K562 (cell line): ENCODE measurements around the gene CLNK. TPM values are rescaled to one million over a fixed set of nuclear protein-coding genes. Genes with fewer than 3 reads are reported as not detected.

ENCODE experiments used
- ATAC-seq: fragments of 200-7000 bp; cut with Tn5 transposase; 3 replicates; pipeline ENCODE4 v1.9.1; 2020; ENCODE audit warnings: moderate library complexity
- BruUV-seq: library from RNA; stranded (reverse); fragments of 400-500 nt; replicated peaks from 2 replicates; lab custom pipeline; 2021; lab: Mats Ljungman, UMichigan
- CTCF ChIA-PET: fragments of 300-600 bp; formaldehyde crosslinking; extraction: SDS; loops from one replicate; lab custom pipeline; 2021; ENCODE audit warnings: low intra/inter-chr PET ratio; lab: Yijun Ruan, JAX
- POLR2A ChIA-PET: fragments of 300-600, 350-650 bp; sonication (Branson Sonifier 250); formaldehyde crosslinking; extraction: SDS; loops from one replicate; lab custom pipeline; 2021; ENCODE audit warnings: antibody characterized with exemption, inconsistent platforms; lab: Yijun Ruan, JAX
- DNase-seq, 4 experiments: peaks; one replicate each; pipeline versions ENCODE4 v3.0.0 to v3.0.0-alpha.2; 2011 to 2018; ENCODE audit warnings: low spot score in 3 of 4, mixed read lengths in 3 of 4; ENCODE audit errors: extremely low read depth in 1 of 4
- FAIRE-seq: peaks from 2 replicates; lab custom pipeline; 2011; peaks lifted over from hg19 to GRCh38; lab: Jason Lieb, UNC
- H2AFZ ChIP-seq: 2 replicates; pipeline ENCODE4 v1.6.0; 2011; ENCODE audit warnings: low read depth, low read length, control low read depth, inconsistent platforms
- H3K27ac ChIP-seq: fragments of 200-600 bp; 3 replicates; pipeline ENCODE4 v1.8.0; 2011; ENCODE audit warnings: low read depth, mild to moderate bottlenecking, control low read depth, inconsistent platforms, low read length, moderate library complexity, mixed read lengths; ENCODE audit errors: extremely low read depth
- H3K27me3 ChIP-seq, 2 experiments: fragments of 300-600 bp in 1 of 2; 2 replicates in 1 of 2; 3 replicates in 1 of 2; pipeline versions ENCODE4 v1.6.0 to v1.8.0; 2011; ENCODE audit warnings: inconsistent platforms in 2 of 2, low read length in 2 of 2, mild to moderate bottlenecking in 1 of 2, mixed read lengths in 1 of 2, moderate library complexity in 1 of 2; ENCODE audit not compliant: control insufficient read depth in 2 of 2, insufficient read depth in 2 of 2
- H3K36me3 ChIP-seq: fragments of 300-600 bp; 3 replicates; pipeline ENCODE4 v1.8.0; 2011; ENCODE audit warnings: mild to moderate bottlenecking, low read length, inconsistent platforms; ENCODE audit not compliant: control insufficient read depth, insufficient read depth
- H3K4me1 ChIP-seq, 2 experiments: fragments of 200-600 bp in 1 of 2; replicated peaks in 1 of 2; 2 replicates in 1 of 2; 3 replicates in 1 of 2; pipeline versions ENCODE4 v1.5.1 to v1.8.0; 2011; ENCODE audit warnings: inconsistent platforms in 2 of 2, low read length in 2 of 2, mild to moderate bottlenecking in 1 of 2, mixed read lengths in 1 of 2, moderate library complexity in 1 of 2; ENCODE audit not compliant: control insufficient read depth in 2 of 2, insufficient read depth in 2 of 2
- H3K4me2 ChIP-seq: 2 replicates; pipeline ENCODE4 v1.6.1; 2011; ENCODE audit warnings: low read length, control low read depth, inconsistent platforms, mixed read lengths; ENCODE audit not compliant: insufficient read depth
- H3K4me3 ChIP-seq: fragments of 200-600 bp; sonication (generic), shearing (Covaris generic); 2 replicates; pipeline ENCODE4 v1.5.1; 2016; ENCODE audit warnings: control low read depth, inconsistent platforms
- H3K79me2 ChIP-seq: fragments of 200-600 bp; 3 replicates; pipeline ENCODE4 v1.8.0; 2011; ENCODE audit warnings: low read length, inconsistent platforms; ENCODE audit not compliant: control insufficient read depth, insufficient read depth
- H3K9ac ChIP-seq, 2 experiments: 2 replicates each; pipeline versions ENCODE4 v1.6.0 to v1.6.1; 2011; ENCODE audit warnings: low read depth in 2 of 2, low read length in 2 of 2, control low read depth in 1 of 2, inconsistent platforms in 1 of 2, mild to moderate bottlenecking in 1 of 2, mixed read lengths in 1 of 2; ENCODE audit not compliant: insufficient read depth in 1 of 2
- H3K9me1 ChIP-seq: one replicate; pipeline ENCODE4 v1.6.0; 2011; ENCODE audit warnings: inconsistent platforms, mild to moderate bottlenecking, low read length, moderate library complexity; ENCODE audit not compliant: control insufficient read depth, insufficient read depth
- H3K9me3 ChIP-seq: replicated peaks from 2 replicates; pipeline ENCODE4 v1.5.1; 2011; ENCODE audit warnings: low read depth, low read length, inconsistent platforms; ENCODE audit not compliant: control insufficient read depth, insufficient read depth
- H4K20me1 ChIP-seq: replicated peaks from 2 replicates; pipeline ENCODE4 v1.6.1; 2011; ENCODE audit warnings: low read length, inconsistent platforms, mixed read lengths; ENCODE audit not compliant: control insufficient read depth, insufficient read depth
- CBX1 ChIP-seq: sonication (generic); IDR thresholded peaks from 2 replicates; pipeline ENCODE4 v1.6.1; 2016; ENCODE audit warnings: antibody characterized with exemption, low read depth, mild to moderate bottlenecking
- HNRNPL ChIP-seq: fragments of 200-400 bp; formaldehyde crosslinking; IDR thresholded peaks from 2 replicates; pipeline ENCODE4 v1.6.1; 2017; ENCODE audit warnings: low read depth, mild to moderate bottlenecking, low read length
- JUND ChIP-seq, 2 experiments: IDR thresholded peaks; 2 replicates in 1 of 2; 3 replicates in 1 of 2; pipeline ENCODE4 v1.6.1; 2011; ENCODE audit warnings: borderline replicate concordance in 2 of 2, low read depth in 2 of 2, low read length in 2 of 2, improper control_type of control experiment in 1 of 2, missing biosample characterization in 1 of 2, missing genetic modification characterization in 1 of 2, missing genetic modification reagents in 1 of 2
- NR2C2 ChIP-seq, 2 experiments: fragments of 200-800 bp in 1 of 2; sonication (Bioruptor generic) in 1 of 2; sonication (generic) in 1 of 2; formaldehyde crosslinking in 1 of 2; IDR thresholded peaks; 2 replicates each; pipeline versions ENCODE4 v1.6.1 to v1.8.0; 2016 to 2022; ENCODE audit warnings: mild to moderate bottlenecking in 1 of 2, missing compliant biosample characterization in 1 of 2, missing genetic modification characterization in 1 of 2, missing genetic modification reagents in 1 of 2
- NR2F6 ChIP-seq: fragments of 450-650 bp; formaldehyde crosslinking; IDR thresholded peaks from 2 replicates; pipeline ENCODE4 v1.4.0; 2020; ENCODE audit warnings: mild to moderate bottlenecking
- POU5F1 ChIP-seq: fragments of 150-350 bp; IDR thresholded peaks from 2 replicates; pipeline ENCODE4 v1.6.1; 2014; ENCODE audit warnings: borderline replicate concordance, low read length, low read depth, mild to moderate bottlenecking; ENCODE audit not compliant: partially characterized antibody
- SLC30A9 ChIP-seq: fragments of 250-450 bp; sonication (Bioruptor Pico); IDR thresholded peaks from 2 replicates; pipeline ENCODE4 v1.8.0; 2022; ENCODE audit warnings: mild to moderate bottlenecking, moderate library complexity
- SNIP1 ChIP-seq: fragments of 450-650 bp; IDR thresholded peaks from 2 replicates; pipeline ENCODE4 v1.7.1; 2017; ENCODE audit warnings: low read depth, mild to moderate bottlenecking
- SP1 ChIP-seq: sonication (generic); formaldehyde crosslinking; IDR thresholded peaks from 2 replicates; pipeline ENCODE4 v1.8.1; 2022; ENCODE audit warnings: mild to moderate bottlenecking, missing genetic modification reagents
- SREBF2 ChIP-seq: sonication (generic); formaldehyde crosslinking; IDR thresholded peaks from 2 replicates; pipeline ENCODE4 v1.4.0; 2020; ENCODE audit warnings: mild to moderate bottlenecking, missing genetic modification reagents
- TAL1 ChIP-seq: fragments of 450-650 bp; IDR thresholded peaks from 2 replicates; pipeline ENCODE4 v1.6.1; 2016; ENCODE audit warnings: mild to moderate bottlenecking
- YBX1 ChIP-seq: fragments of 450-650 bp; IDR thresholded peaks from 2 replicates; pipeline ENCODE4 v1.7.1; 2016; ENCODE audit warnings: mild to moderate bottlenecking
- WGBS: fragments of 100-300 bp; shearing (Covaris generic); methylation state at CpG from one replicate; pipeline ENCODE4 v1.1.6; 2016; ENCODE audit warnings: low coverage, mixed read lengths; ENCODE audit not compliant: insufficient coverage; ENCODE audit errors: missing lambda C conversion rate; 5-methylcytosine and 5-hydroxymethylcytosine counted together
- in situ Hi-C: fragments of 300-500 bp; cut with MboI; formaldehyde crosslinking; loops from 4 replicates; pipeline ENCODE4 v1.15.0; 2018; ENCODE audit warnings: inconsistent platforms, mixed read lengths
- intact Hi-C: fragments of 100-400 bp; cut with micrococcal nuclease; formaldehyde crosslinking; loops from 2 replicates; pipeline ENCODE4 v1.14.2; 2022
- polyA plus RNA-seq, 8 experiments: library from polyadenylated mRNA; depleted of rRNA in 4 of 8; stranded (reverse) in 5 of 8; unstranded in 3 of 8; fragments of >200 nt; fragmentation: Nextera tagmentation in 2 of 8; fragmentation: Illumina TruSeq in 1 of 8; extraction: Ambion mirVana in 2 of 8; extraction: Trizol in 1 of 8; gene quantifications; 2 replicates each; pipeline versions ENCODE4 v1.2.1 to v1.2.3, GENCODE V29; 2011 to 2014; ENCODE audit warnings: inconsistent platforms in 1 of 8, missing spikeins in 1 of 8
- total RNA-seq, 7 experiments: library from RNA; depleted of rRNA in 6 of 7; stranded (reverse); fragments of >200 nt in 6 of 7; fragmentation: Illumina TruSeq in 2 of 7; extraction: Trizol in 2 of 7; gene quantifications; 2 replicates each; pipeline versions ENCODE4 v1.2.1 to v1.2.3, GENCODE V29; 2011 to 2021; ENCODE audit warnings: low replicate concordance in 1 of 7
- TF ChIP-seq, protein P1 (sequence below): sonication (generic); formaldehyde crosslinking; IDR thresholded peaks from 2 replicates; pipeline ENCODE4 v1.8.0; 2022; ENCODE audit warnings: mild to moderate bottlenecking, low read depth, missing genetic modification reagents
- TF ChIP-seq, protein P2 (sequence below): sonication (generic); formaldehyde crosslinking; IDR thresholded peaks from 2 replicates; pipeline ENCODE4 v1.8.1; 2022; ENCODE audit warnings: missing genetic modification reagents

CLNK gene
- total and polyA plus RNA-seq, 9 of the 15 experiments (the other 6 are each of a cell fraction or from before 2014, with no cell fraction given) = not detected

DNA sequence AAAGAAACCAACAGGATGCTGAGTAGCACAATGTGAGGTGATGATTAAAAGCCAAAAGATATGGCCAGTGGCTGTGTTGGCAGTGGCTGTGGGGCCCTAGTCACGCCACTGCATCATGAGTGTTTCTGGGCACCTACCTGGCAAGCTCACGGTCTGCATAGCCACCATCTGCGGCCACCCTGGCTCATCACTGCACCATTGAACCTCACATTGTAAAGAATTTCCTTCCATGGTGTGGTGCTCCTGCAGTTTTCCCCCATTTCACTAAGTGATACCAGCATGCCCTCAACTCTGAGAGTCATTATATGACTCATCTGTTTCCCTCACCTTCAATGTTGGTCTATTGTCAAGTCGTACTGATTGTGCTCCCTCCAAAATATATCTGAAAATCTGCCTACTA, 45.5 kb upstream of the CLNK start:
- in situ Hi-C loops (no loop called here), intact Hi-C loops (no loop called here)
- ATAC-seq = no peak
- Histone ChIP-seq H3K36me3 (no peaks in the 10 kb centered on the region), H2AFZ (no peak overlapping the region), H3K9me1 (no peaks in the 10 kb centered on the region), H3K4me3 (no peak overlapping the region), H3K4me1 (no peaks in the 10 kb centered on the region), H3K9me3 (no peaks in the 10 kb centered on the region), H3K27ac (no peak overlapping the region), H3K4me2 (no peak overlapping the region), H3K79me2 (no peaks in the 10 kb centered on the region), H4K20me1 (no peaks in the 10 kb centered on the region), H3K27me3 (peaks cover 0 to 3% of the 10 kb centered on the region in 2 experiments; a peak in 1 of 5 replicates), H3K9ac (no peak overlapping the region)
- FAIRE-seq = no peak
- no TSS peak for BruUV-seq
- CTCF ChIA-PET = no interaction called here
- no peak for TF ChIP-seq NR2C2 (CRISPR knock-in tag; IDR thresholded peaks at IDR 0.05)
- TF ChIP-seq NR2C2 (tag; IDR thresholded peaks at IDR 0.05) = no peak
- TF ChIP-seq SP1 (CRISPR knock-in tag) = no peak
- no peak for TF ChIP-seq NR2F6 (CRISPR knock-in tag)
- no peak for TF ChIP-seq JUND (IDR thresholded peaks at IDR 0.05; ENCODE audit: borderline replicate concordance, low read depth, low read length)
- no peak for TF ChIP-seq JUND (tag; IDR thresholded peaks at IDR 0.05; ENCODE audit: borderline replicate concordance, low read depth, low read length)
- no peak for TF ChIP-seq YBX1
- no peak for TF ChIP-seq SLC30A9
- no peak for TF ChIP-seq HNRNPL
- TF ChIP-seq CBX1 = no peak
- no peak for TF ChIP-seq POU5F1
- no peak for TF ChIP-seq TAL1
- TF ChIP-seq SREBF2 (CRISPR knock-in tag) = no peak
- TF ChIP-seq, protein P1, sequence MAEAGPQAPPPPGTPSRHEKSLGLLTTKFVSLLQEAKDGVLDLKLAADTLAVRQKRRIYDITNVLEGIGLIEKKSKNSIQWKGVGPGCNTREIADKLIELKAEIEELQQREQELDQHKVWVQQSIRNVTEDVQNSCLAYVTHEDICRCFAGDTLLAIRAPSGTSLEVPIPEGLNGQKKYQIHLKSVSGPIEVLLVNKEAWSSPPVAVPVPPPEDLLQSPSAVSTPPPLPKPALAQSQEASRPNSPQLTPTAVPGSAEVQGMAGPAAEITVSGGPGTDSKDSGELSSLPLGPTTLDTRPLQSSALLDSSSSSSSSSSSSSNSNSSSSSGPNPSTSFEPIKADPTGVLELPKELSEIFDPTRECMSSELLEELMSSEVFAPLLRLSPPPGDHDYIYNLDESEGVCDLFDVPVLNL (CRISPR knock-in tag) = no peak
- TF ChIP-seq SNIP1 = no peak
- TF ChIP-seq, protein P2, sequence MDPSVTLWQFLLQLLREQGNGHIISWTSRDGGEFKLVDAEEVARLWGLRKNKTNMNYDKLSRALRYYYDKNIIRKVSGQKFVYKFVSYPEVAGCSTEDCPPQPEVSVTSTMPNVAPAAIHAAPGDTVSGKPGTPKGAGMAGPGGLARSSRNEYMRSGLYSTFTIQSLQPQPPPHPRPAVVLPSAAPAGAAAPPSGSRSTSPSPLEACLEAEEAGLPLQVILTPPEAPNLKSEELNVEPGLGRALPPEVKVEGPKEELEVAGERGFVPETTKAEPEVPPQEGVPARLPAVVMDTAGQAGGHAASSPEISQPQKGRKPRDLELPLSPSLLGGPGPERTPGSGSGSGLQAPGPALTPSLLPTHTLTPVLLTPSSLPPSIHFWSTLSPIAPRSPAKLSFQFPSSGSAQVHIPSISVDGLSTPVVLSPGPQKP (CRISPR knock-in tag) = no peak
- no peak for DNase-seq
- WGBS = 0% methylated on average over 4 of the region's 4 CpGs
- POLR2A ChIA-PET = no interaction called here
